Endothelial cell (in vitro differentiated cells): ENCODE results near the gene OR10AD1. TPM values are rescaled to one million over a fixed set of nuclear protein-coding genes. Genes with fewer than 3 reads are reported as not detected.

Experiments
- DNase-seq: peaks from one replicate; pipeline ENCODE4 v3.0.0; 2021; ENCODE audit warnings: low spot score
- H3K27ac Mint-ChIP-seq: one replicate; pipeline ENCODE4 v1.8.0; 2021; ENCODE audit warnings: mixed read lengths, inconsistent platforms; ENCODE audit not compliant: unreplicated experiment
- H3K27me3 Mint-ChIP-seq: one replicate; pipeline ENCODE4 v1.8.0; 2021; ENCODE audit warnings: mild to moderate bottlenecking, moderate library complexity, mixed read lengths, inconsistent platforms; ENCODE audit not compliant: unreplicated experiment
- H3K36me3 Mint-ChIP-seq: one replicate; pipeline ENCODE4 v1.8.0; 2021; ENCODE audit warnings: mild to moderate bottlenecking, low read depth, mixed read lengths, inconsistent platforms; ENCODE audit not compliant: unreplicated experiment
- H3K4me1 Mint-ChIP-seq: one replicate; pipeline ENCODE4 v1.8.0; 2021; ENCODE audit warnings: mild to moderate bottlenecking, mixed read lengths, inconsistent platforms; ENCODE audit not compliant: unreplicated experiment
- H3K4me3 Mint-ChIP-seq: one replicate; pipeline ENCODE4 v1.8.0; 2021; ENCODE audit warnings: mild to moderate bottlenecking, mixed read lengths, inconsistent platforms; ENCODE audit not compliant: unreplicated experiment
- H3K9me3 Mint-ChIP-seq: one replicate; pipeline ENCODE4 v1.8.0; 2021; ENCODE audit warnings: mixed read lengths, inconsistent platforms; ENCODE audit not compliant: unreplicated experiment
- total RNA-seq: library from RNA; stranded (reverse); fragmentation: NEBNext Ultra II Directional; extraction: Animal tissue kit (Norgen Biotek cat#: 25700); gene quantifications from one replicate; pipeline ENCODE4 v1.2.1, GENCODE V29; 2021; ENCODE audit not compliant: unreplicated experiment
- TF ChIP-seq, protein P1 (sequence below): fragments of 200-600 bp; sonication (generic); IDR thresholded peaks from one replicate; pipeline ENCODE4 v1.5.0; 2021; ENCODE audit warnings: antibody characterized with exemption; ENCODE audit not compliant: unreplicated experiment

OR10AD1 gene
- total RNA-seq, 1 donor from 2014 or later: not detected

DNA sequence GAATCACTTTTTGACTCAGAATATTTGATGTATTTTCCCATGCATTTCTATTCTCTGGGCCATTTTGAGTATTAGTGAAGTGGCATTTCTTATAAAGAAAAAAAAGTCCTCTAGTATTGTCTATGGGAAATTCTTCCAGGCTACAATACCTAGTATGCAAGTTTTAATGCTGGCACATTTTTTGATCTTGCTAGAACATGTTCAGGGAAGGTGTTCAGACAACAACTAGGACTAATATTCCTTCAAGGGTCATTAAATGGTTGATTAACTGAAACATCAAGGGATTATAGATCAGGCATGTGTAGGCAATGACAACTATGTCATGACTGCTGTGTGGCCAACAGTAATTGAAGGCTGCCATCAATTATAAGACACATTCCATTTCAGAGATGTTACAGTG, 12.0 kb downstream of the OR10AD1 start:
- peaks cover 16% of the 10 kb centered on the region for H3K4me1 Mint-ChIP-seq

DNA sequence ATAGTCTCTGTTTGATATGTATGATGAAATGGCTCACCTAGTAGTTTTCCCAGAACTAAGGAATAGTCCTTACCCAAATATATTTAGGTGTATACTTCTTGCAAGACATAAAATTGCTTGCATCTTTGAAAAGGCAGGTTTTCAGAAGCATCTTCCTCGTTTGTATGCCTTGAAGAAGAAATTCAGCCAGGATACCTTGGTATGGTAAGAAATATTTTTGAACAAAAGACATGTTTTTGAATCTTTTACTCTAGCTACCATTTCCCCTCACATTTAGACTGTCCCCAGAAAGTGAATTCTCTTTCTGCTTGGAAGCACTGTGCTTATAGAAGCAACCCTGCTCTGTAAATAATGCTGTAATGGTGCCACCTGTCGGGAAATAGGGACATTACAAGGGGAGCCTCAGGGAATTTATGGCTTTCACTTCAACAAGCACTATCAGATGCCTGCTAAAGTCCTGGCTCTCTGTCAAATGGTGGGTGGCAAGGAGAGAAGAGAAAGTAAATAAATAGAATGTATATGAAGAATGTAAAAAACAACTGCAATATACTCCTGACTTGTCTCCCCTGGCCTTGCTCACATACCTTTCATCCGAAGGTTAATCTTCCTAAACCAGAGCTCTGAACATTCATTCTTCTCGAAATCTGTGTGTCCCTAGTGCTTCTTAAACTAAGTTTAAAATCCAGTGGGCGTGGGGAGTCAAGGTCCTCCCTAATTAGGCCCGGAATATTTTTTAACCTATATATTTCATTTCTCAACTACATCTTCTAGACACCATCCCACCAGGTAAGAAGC, 13.6 kb downstream of the OR10AD1 start:
- peaks cover 20% of the 10 kb centered on the region for H3K27me3 Mint-ChIP-seq
- TF ChIP-seq, protein P1, sequence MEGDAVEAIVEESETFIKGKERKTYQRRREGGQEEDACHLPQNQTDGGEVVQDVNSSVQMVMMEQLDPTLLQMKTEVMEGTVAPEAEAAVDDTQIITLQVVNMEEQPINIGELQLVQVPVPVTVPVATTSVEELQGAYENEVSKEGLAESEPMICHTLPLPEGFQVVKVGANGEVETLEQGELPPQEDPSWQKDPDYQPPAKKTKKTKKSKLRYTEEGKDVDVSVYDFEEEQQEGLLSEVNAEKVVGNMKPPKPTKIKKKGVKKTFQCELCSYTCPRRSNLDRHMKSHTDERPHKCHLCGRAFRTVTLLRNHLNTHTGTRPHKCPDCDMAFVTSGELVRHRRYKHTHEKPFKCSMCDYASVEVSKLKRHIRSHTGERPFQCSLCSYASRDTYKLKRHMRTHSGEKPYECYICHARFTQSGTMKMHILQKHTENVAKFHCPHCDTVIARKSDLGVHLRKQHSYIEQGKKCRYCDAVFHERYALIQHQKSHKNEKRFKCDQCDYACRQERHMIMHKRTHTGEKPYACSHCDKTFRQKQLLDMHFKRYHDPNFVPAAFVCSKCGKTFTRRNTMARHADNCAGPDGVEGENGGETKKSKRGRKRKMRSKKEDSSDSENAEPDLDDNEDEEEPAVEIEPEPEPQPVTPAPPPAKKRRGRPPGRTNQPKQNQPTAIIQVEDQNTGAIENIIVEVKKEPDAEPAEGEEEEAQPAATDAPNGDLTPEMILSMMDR: peak; percentile 89

More for the DNA sequence above, 12.0 kb downstream of the OR10AD1 start:
- H3K4me3 Mint-ChIP-seq: no peak overlapping the region
- H3K36me3 Mint-ChIP-seq: no peaks in the 10 kb centered on the region
- no peak overlapping the region for H3K27ac Mint-ChIP-seq
- H3K9me3 Mint-ChIP-seq: no peaks in the 10 kb centered on the region
- peaks cover 6% of the 10 kb centered on the region for H3K27me3 Mint-ChIP-seq
- DNase-seq: no peak
- TF ChIP-seq, protein P1: no peak

GRCh38 chr12:48187916-48188695, 15.0 kb downstream of the OR10AD1 start:
- TF ChIP-seq, protein P1: no peak
- no peak overlapping the region for H3K27ac Mint-ChIP-seq
- no peak overlapping the region for H3K4me3 Mint-ChIP-seq
- H3K4me1 Mint-ChIP-seq: peaks cover 16% of the 10 kb centered on the region
- peaks cover 23% of the 10 kb centered on the region for H3K27me3 Mint-ChIP-seq
- DNase-seq: no peak
- H3K9me3 Mint-ChIP-seq: no peaks in the 10 kb centered on the region
- no peaks in the 10 kb centered on the region for H3K36me3 Mint-ChIP-seq

More for the DNA sequence above, 13.6 kb downstream of the OR10AD1 start:
- no peaks in the 10 kb centered on the region for H3K36me3 Mint-ChIP-seq
- no peak overlapping the region for H3K27ac Mint-ChIP-seq
- no peak overlapping the region for H3K4me3 Mint-ChIP-seq
- H3K9me3 Mint-ChIP-seq: no peaks in the 10 kb centered on the region
- H3K4me1 Mint-ChIP-seq: peaks cover 25% of the 10 kb centered on the region
- DNase-seq: peak; percentile 76

DNA sequence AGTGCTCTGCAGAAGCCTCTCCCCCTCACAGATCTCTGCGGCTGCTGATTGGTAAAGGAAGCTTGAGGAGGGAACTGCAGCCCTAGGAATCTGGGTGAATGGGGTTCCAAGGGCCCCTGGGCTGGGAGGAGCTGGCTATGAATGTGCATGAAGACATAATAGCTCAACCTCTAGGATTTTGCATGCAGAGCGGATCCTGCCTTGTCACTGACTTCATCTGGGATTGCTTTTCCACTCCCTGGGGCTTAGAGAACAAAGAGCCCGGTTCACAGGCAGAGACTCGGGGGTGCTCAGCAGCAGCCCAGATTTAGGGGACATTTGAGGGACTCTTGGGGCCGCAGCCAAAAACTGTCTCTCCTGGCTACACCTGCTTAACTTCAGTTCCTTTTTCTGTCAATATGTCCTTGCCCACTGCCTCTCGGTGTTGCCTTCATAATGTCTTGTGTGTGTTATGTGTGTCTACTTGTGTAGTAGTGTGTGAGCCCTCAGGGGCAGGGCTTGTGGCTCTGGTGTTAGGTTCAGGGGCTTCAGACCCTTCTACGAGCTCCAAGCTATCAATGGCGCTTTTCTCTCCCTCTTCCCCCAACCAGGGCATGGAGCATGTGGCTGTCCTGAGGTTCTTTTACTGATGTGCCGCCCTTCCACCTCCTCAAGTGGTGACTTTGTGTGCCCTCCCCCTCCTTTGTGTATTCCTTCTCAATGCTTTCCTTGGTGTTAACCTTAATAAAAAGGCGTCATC, 17.7 kb downstream of the OR10AD1 start:
- peaks cover 3% of the 10 kb centered on the region for H3K36me3 Mint-ChIP-seq

More for the DNA sequence above, 17.7 kb downstream of the OR10AD1 start:
- Mint-ChIP-seq H3K4me1 (peaks cover 22% of the 10 kb centered on the region), H3K27me3 (peaks cover 34% of the 10 kb centered on the region), H3K27ac (no peak overlapping the region), H3K9me3 (no peaks in the 10 kb centered on the region), H3K4me3 (peak overlapping the region; percentile 89)
- TF ChIP-seq, protein P1: no peak
- DNase-seq: no peak
